ENCODE data around the gene APOBEC3A. TPM values are rescaled to one million over a fixed set of nuclear protein-coding genes. Genes with fewer than 3 reads are reported as not detected.

Gene APOBEC3A
- total and polyA plus RNA-seq, 2 of the 8 experiments (the other 6 are each of a cell fraction or from before 2014, with no cell fraction given), result not detected

GRCh38 chr22:38930512-38930911, 26.9 kb upstream of the APOBEC3A start (continued):
- TF ChIP-seq, protein P1, sequence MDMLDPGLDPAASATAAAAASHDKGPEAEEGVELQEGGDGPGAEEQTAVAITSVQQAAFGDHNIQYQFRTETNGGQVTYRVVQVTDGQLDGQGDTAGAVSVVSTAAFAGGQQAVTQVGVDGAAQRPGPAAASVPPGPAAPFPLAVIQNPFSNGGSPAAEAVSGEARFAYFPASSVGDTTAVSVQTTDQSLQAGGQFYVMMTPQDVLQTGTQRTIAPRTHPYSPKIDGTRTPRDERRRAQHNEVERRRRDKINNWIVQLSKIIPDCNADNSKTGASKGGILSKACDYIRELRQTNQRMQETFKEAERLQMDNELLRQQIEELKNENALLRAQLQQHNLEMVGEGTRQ (IDR thresholded peaks at IDR 0.05; ENCODE audit: low read length), result no peak
- TF ChIP-seq NANOG (IDR thresholded peaks at IDR 0.05; ENCODE audit: insufficient read depth, low read depth, low read length, poor library complexity, severe bottlenecking), result no peak
- no peak for TF ChIP-seq CHD7 (IDR thresholded peaks at IDR 0.05; ENCODE audit: insufficient replicate concordance, low read length)
